GM19463 (cell line): ENCODE results near the gene NEDD4L.

Experiments
- ATAC-seq: cut with Tn5 transposase; IDR thresholded peaks from one replicate; pipeline ENCODE4 v1.9.1; 2021; ENCODE audit warnings: mild to moderate bottlenecking, moderate library complexity; ENCODE audit not compliant: unreplicated experiment

The NEDD4L gene

GRCh38 chr18:58177004-58177717, 133.1 kb downstream of the NEDD4L start:
- no peak for ATAC-seq

GRCh38 chr18:58177896-58178470, 134.0 kb downstream of the NEDD4L start:
- no peak for ATAC-seq

DNA sequence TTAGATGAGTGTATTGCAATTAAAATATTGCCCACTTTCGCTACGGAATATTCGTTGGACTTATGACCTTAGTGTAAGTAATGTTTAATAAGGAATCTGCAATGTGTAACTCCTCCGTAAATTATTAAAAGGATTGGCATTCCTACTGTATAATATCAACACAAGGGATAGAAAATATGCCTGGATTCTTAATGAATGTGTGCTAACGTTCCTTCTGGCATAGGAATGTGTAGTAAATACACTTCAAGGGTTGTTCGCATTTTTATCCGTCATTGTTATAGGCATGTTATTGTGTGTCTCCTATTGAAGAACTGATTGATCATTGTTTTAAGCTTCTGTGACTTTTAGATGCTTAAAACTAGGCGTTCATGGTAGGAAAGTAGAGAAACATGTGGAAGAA, 134.5 kb downstream of the NEDD4L start:
- ATAC-seq = no peak

GRCh38 chr18:58180172-58180571, 136.1 kb downstream of the NEDD4L start:
- ATAC-seq = no peak

- ATAC-seq = no peak
These were observed 136.8 kb downstream of the NEDD4L start for GRCh38 chr18:58180738-58181353.

GRCh38 chr18:58181988-58182387, 138.0 kb downstream of the NEDD4L start:
- no peak for ATAC-seq

DNA sequence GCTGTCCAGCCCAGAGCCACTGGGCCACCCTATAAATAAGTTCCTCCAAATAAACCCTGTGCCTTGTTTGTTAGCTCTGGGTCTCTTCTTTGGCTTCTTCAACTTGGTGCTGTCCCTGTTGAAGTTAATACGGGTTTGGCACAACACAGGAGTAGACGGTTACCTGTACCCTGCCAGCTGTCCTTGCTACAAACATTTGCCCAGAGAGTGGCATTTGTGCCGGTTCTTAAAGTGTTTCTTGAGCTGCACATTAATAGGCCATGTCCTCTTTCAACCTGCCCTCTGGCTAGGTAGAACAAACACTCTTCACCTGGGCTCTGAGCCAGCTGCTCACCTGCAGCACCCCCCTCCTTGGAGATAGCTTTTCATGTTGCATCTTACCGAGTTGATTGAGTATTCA, 139.2 kb downstream of the NEDD4L start:
- ATAC-seq = no peak

DNA sequence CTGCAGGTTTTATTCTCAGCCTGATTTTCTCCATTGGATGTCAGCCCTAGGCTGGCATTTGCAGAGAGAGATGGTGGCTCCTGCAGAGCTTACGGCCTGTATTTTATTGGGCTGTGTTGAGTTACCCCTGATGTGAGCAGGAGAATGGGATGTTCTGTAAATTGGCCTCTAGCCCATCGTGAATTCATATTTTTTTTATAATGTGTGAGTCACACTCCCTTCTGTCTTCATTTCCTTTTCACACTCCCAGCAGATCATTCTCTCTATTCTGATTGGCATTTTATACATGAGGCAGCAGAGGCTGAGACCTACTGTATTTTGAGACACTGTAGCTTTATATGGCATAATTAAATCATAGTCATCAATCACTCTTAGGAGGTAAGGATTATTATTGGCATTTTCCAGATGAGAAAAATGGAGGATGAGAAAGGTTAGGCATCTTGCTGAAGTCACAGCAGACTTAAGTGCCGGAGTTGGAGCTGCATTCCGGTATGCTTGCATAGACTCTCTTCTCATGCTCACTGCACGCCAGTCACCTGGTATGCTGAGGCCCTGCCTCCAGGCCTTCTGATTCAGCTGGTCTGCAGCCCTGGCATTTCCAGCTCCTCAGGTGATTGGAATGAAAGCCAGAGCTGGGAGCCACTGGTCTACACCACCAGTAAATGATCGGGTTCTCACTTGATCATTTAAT, 142.4 kb downstream of the NEDD4L start:
- ATAC-seq = no peak

GRCh38 chr18:58187674-58188073, 143.6 kb downstream of the NEDD4L start:
- no peak for ATAC-seq

GRCh38 chr18:58188996-58189395, 145.0 kb downstream of the NEDD4L start:
- no peak for ATAC-seq

- no peak for ATAC-seq
These were observed 147.0 kb downstream of the NEDD4L start for GRCh38 chr18:58190842-58191530.

- no peak for ATAC-seq
These were observed 147.6 kb downstream of the NEDD4L start for GRCh38 chr18:58191626-58192025.

DNA sequence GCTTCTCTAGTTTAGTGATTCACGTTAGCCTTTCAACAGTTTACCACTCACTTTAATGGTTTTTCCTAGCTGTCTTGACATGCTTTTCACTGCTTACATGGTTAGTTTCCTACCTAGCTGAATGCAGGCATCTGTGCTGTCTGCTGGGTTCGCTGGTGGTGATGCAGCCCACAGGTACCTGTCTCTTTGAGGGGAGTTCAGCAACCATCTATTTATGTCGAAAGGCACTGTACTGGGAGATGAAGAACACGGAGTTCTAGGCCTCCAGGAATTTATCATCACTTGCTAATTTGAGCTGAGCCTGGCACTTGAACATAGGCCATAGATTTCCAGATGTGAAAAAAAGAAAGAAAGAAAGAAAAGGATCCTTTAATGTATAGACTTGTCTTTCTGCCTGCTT, 148.5 kb downstream of the NEDD4L start:
- ATAC-seq = no peak

GRCh38 chr18:58194028-58194427, 150.0 kb downstream of the NEDD4L start:
- no peak for ATAC-seq

DNA sequence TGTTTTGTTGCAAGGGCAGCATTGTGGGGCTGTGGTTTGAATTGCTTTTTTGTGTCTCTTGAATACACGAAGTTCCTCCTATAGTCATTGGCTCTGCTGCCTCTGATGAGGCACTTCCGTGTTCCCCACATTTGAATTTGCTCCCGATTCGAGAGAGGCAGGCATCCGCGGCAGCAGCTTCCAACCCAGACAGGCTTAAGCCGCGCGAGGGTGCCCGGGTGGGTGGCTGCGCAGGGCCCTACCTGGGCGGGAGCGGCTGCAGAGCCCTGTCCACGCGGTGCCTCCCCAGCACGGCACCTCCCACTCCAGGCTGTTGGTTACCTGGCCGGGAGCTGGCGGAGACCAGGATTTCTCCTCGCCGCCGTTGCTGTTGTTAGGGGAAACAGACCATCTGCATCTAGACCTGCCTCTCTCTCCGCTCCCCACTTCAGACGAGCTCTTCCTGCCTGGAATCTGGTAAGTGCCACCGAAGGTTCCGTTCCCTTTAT, 151.3 kb downstream of the NEDD4L start:
- ATAC-seq = peak; percentile 42

DNA sequence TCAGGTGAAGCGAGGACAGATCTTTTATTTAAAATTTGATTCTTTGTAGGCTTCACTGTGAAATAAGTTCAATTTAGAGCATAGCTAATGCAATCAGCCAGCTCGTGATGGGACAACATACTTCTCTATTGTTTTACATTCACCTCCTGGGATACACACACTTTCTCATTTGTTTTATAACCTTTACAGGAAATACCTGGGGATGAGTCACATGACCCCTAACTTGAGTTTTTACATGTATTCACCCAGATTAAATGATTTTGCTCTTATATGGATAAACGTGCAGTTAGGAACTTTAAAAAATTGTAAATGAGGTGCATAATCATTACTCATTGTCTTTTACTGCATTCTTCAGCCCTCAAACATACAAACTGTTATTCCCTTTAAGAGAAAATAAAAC, 152.1 kb downstream of the NEDD4L start:
- no peak for ATAC-seq

DNA sequence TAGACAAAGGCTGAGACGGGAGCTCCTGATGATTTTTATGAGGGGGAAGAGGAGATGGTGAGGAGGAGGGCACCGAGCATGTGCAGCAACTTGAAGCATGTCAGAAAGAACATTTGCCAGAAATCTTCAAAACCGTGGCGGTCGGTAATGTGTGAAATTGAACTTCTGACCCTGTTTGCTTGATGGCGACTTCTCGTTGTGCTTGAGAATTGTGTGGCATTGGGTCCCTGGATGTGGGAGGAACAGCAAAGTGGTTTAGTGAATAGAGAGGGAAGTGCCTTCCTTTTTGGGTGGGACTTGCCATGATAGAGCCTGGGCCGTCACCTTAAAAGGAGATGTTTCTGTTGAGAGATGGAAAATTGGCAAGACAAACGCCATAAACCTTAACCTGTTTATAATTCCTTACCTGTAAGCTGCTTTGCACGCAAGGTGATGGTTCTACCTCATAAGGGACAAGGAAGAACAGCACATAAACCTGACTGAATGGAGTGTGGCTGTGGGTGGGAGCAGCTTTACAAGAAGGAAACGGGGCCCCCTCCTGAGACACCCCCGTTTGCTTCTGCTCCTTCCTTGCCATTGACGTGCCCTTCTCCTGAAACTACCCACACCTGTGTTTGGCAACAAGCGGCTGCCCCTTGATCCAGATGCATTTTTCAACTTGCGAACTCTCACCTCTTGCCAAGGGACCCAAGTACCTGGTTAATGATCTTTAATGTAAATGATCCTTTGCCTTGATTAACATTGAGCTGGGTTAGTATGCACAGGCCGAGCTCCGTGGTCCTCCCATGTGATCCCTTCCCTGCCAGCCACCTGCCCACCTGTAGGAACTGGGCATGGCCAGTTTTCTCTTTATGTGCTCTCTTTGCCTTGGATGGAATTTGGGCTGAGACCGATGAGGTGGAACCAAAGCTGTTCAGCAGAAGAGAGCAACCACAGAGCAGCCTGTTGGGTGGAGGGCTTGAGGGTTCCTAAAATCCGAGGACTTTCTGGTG, 153.2 kb downstream of the NEDD4L start:
- ATAC-seq = no peak

GRCh38 chr18:58201268-58201667, 157.2 kb downstream of the NEDD4L start:
- ATAC-seq = no peak

DNA sequence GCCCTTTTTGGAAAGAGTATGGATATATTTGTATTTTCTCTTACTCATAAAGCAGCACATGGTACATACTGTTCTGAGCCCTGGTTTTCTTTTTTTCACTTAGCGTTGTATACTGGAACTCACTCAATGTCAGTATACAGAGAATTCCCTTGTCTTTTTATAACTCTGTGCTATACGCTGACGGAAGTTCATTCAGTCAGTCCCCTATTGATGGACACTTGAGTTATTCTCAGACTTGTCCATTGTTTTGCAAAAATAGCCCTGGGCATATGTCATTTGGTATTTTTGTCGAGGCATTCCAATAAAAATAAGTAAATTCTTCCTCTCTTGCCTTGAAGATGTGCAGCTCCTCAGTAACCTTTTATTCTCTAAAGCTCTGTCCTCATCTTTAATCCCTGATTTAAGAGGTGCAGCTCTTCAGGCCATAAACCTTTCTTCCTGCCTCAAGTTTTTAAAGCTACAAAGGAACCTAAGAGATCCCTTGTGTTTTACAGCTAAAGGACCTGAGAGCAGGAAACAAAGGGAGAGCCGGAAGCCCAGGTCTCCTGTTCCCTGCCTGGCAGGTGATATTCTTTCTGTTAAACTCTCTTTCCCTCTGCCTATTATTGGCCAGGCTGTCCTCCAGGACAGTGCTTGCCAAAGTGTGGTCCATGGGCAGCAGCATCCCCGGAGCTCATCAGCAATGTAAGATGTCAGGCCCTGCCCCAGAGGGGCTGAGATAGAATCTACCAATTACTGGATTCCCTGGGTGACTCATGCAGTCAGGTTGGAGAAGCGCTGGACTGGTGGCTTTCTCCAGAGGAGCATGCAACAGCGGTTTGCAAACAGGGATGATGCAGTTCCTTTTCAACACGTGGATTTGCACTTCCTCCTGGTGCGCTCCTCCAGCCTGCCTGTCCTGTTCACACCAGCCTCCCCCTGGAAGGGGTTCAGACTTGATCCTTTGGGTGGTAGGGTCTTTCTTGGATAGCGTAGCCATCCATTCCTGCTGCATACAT, 158.0 kb downstream of the NEDD4L start:
- no peak for ATAC-seq
